Osteocyte (in vitro differentiated cells): Measurements from ENCODE around the gene GRM4. TPM values are rescaled to one million over a fixed set of nuclear protein-coding genes. Genes with fewer than 3 reads are reported as not detected.

Experiments
- DNase-seq: peaks from one replicate; pipeline ENCODE4 v3.0.0; 2021; ENCODE audit warnings: mixed read lengths; ENCODE audit not compliant: unreplicated experiment; ENCODE audit errors: extremely low spot score
- H3K27ac Mint-ChIP-seq: one replicate; pipeline ENCODE4 v1.8.0; 2021; ENCODE audit warnings: mild to moderate bottlenecking, mixed read lengths; ENCODE audit not compliant: unreplicated experiment
- H3K27me3 Mint-ChIP-seq: one replicate; pipeline ENCODE4 v1.8.0; 2021; ENCODE audit warnings: mixed read lengths; ENCODE audit not compliant: unreplicated experiment
- H3K36me3 Mint-ChIP-seq: one replicate; pipeline ENCODE4 v1.8.0; 2021; ENCODE audit warnings: mixed read lengths; ENCODE audit not compliant: unreplicated experiment
- H3K4me1 Mint-ChIP-seq: one replicate; pipeline ENCODE4 v1.8.0; 2021; ENCODE audit warnings: mixed read lengths; ENCODE audit not compliant: unreplicated experiment
- H3K4me3 Mint-ChIP-seq: one replicate; pipeline ENCODE4 v1.8.0; 2021; ENCODE audit warnings: mild to moderate bottlenecking, moderate library complexity, mixed read lengths; ENCODE audit not compliant: unreplicated experiment
- H3K9me3 Mint-ChIP-seq: one replicate; pipeline ENCODE4 v1.8.0; 2021; ENCODE audit warnings: mixed read lengths; ENCODE audit not compliant: unreplicated experiment
- CTCF ChIP-seq: fragments of 200-600 bp; sonication (generic); IDR thresholded peaks from 2 replicates; pipeline ENCODE4 v1.5.0; 2021; ENCODE audit warnings: antibody characterized with exemption, mild to moderate bottlenecking, moderate library complexity
- total RNA-seq: library from RNA; stranded (reverse); gene quantifications from 2 replicates; pipeline ENCODE4 v1.2.1, GENCODE V29; 2021

GRM4 gene
- total RNA-seq, 1 donor from 2014 or later, result 0.40 TPM

GRCh38 chr6:34090529-34090928 is 55.4 kb downstream of the GRM4 start:
- TF ChIP-seq CTCF, result no peak
- no peak overlapping the region for H3K4me3 Mint-ChIP-seq
- peaks cover 22% of the 10 kb centered on the region for H3K27me3 Mint-ChIP-seq
- DNase-seq, result no peak
- no peaks in the 10 kb centered on the region for H3K36me3 Mint-ChIP-seq
- H3K9me3 Mint-ChIP-seq, result no peaks in the 10 kb centered on the region
- no peak overlapping the region for H3K27ac Mint-ChIP-seq
- no peaks in the 10 kb centered on the region for H3K4me1 Mint-ChIP-seq

GRCh38 chr6:34086558-34086957 is 59.3 kb downstream of the GRM4 start:
- Mint-ChIP-seq H3K4me3 (no peak overlapping the region), H3K9me3 (no peaks in the 10 kb centered on the region), H3K27ac (no peak overlapping the region)

GRCh38 chr6:34085453-34086170 is 60.3 kb downstream of the GRM4 start:
- no peak for TF ChIP-seq CTCF
- Mint-ChIP-seq H3K4me1 (no peaks in the 10 kb centered on the region), H3K9me3 (no peaks in the 10 kb centered on the region), H3K4me3 (no peak overlapping the region), H3K27me3 (peaks cover 13% of the 10 kb centered on the region), H3K36me3 (no peaks in the 10 kb centered on the region), H3K27ac (no peak overlapping the region)
- no peak for DNase-seq

More at GRCh38 chr6:34086558-34086957, 59.3 kb downstream of the GRM4 start:
- TF ChIP-seq CTCF, result no peak
- Mint-ChIP-seq H3K4me1 (no peaks in the 10 kb centered on the region), H3K27me3 (peaks cover 10% of the 10 kb centered on the region), H3K36me3 (no peaks in the 10 kb centered on the region)
- DNase-seq, result no peak

- TF ChIP-seq CTCF, result no peak
- Mint-ChIP-seq H3K36me3 (no peaks in the 10 kb centered on the region), H3K27me3 (peaks cover 13% of the 10 kb centered on the region), H3K4me1 (no peaks in the 10 kb centered on the region), H3K9me3 (no peaks in the 10 kb centered on the region), H3K27ac (no peak overlapping the region), H3K4me3 (no peak overlapping the region)
- DNase-seq, result no peak
Measured at GRCh38 chr6:34084591-34085290, 61.1 kb downstream of the GRM4 start.

- no peaks in the 10 kb centered on the region for H3K4me1 Mint-ChIP-seq
- no peak for TF ChIP-seq CTCF
- no peaks in the 10 kb centered on the region for H3K9me3 Mint-ChIP-seq
- no peak overlapping the region for H3K27ac Mint-ChIP-seq
- peaks cover 29% of the 10 kb centered on the region for H3K27me3 Mint-ChIP-seq
- H3K4me3 Mint-ChIP-seq, result no peak overlapping the region
- no peaks in the 10 kb centered on the region for H3K36me3 Mint-ChIP-seq
- no peak for DNase-seq
Measured at GRCh38 chr6:34082864-34083626, 62.8 kb downstream of the GRM4 start.
